Lung (tissue), 12 donors: ENCODE data around the gene SETX. TPM values are rescaled to one million over a fixed set of nuclear protein-coding genes. Genes with fewer than 3 reads are reported as not detected.
A peak's percentile ranks its signal among the peaks of the same experiment; 100 is the strongest.

ENCODE experiments used
- ATAC-seq: fragments of 200-7000 bp; cut with Tn5 transposase; one replicate; pipeline ENCODE4 v1.9.1; 2020; ENCODE audit warnings: moderate number of reproducible peaks; ENCODE audit not compliant: insufficient read depth, low FRiP score
- DNase-seq, 3 donors: peaks; one replicate each; pipeline ENCODE4 v3.0.0-alpha.2; 2013 to 2017
- H3K27ac ChIP-seq, 2 donors: one replicate each; pipeline ENCODE4 v1.5.1; 2013; ENCODE audit warnings: mild to moderate bottlenecking in 2 of 2, moderate library complexity in 2 of 2, control low read depth in 1 of 2, inconsistent platforms in 1 of 2, low read depth in 1 of 2, low read length in 1 of 2
- H3K27me3 ChIP-seq, 3 donors: one replicate each; pipeline ENCODE4 v1.5.1; 2013; ENCODE audit warnings: low read length in 2 of 3; ENCODE audit not compliant: control insufficient read depth in 3 of 3, insufficient read depth in 3 of 3
- H3K36me3 ChIP-seq, 4 donors: one replicate each; pipeline ENCODE4 v1.5.1; 2013; ENCODE audit warnings: low read length in 4 of 4, mild to moderate bottlenecking in 1 of 4, moderate library complexity in 1 of 4; ENCODE audit not compliant: control insufficient read depth in 4 of 4, insufficient read depth in 4 of 4
- H3K4me1 ChIP-seq, 5 donors: one replicate each; pipeline ENCODE4 v1.5.1; 2013; ENCODE audit warnings: low read length in 5 of 5, mild to moderate bottlenecking in 2 of 5, moderate library complexity in 1 of 5; ENCODE audit not compliant: control insufficient read depth in 5 of 5, insufficient read depth in 5 of 5
- H3K4me3 ChIP-seq: one replicate; pipeline ENCODE4 v1.5.1; 2013; ENCODE audit warnings: mild to moderate bottlenecking, control low read depth, moderate library complexity
- H3K9ac ChIP-seq, 2 donors: one replicate each; pipeline ENCODE4 v1.5.1; 2013; ENCODE audit warnings: low read length in 2 of 2, control low read depth in 1 of 2; ENCODE audit not compliant: insufficient read depth in 1 of 2
- H3K9me3 ChIP-seq, 4 donors: one replicate each; pipeline ENCODE4 v1.5.1; 2013; ENCODE audit warnings: low read length in 3 of 4, mild to moderate bottlenecking in 1 of 4, moderate library complexity in 1 of 4; ENCODE audit not compliant: control insufficient read depth in 4 of 4, insufficient read depth in 3 of 4
- WGBS, 2 donors: extraction: QIAGEN DNeasy Blood & Tissue Kit; methylation state at CpG; one replicate each; pipeline ENCODE4 v1.1.7; 2013; 5-methylcytosine and 5-hydroxymethylcytosine counted together
- polyA plus RNA-seq, 2 donors: library from polyadenylated mRNA; stranded (reverse); fragments of 200-250 nt; gene quantifications; one replicate each; pipeline ENCODE4 v1.2.1, GENCODE V29; 2013
- total RNA-seq, 2 donors: library from RNA; depleted of rRNA in 1 of 2; stranded (reverse); fragments of >200 nt in 1 of 2; gene quantifications; one replicate each; pipeline ENCODE4 v1.2.1, GENCODE V29; 2014 to 2021
- TF ChIP-seq, protein P1 (sequence below): IDR thresholded peaks from 2 replicates; pipeline ENCODE4 v1.5.1; 2012; ENCODE audit warnings: mild to moderate bottlenecking; ENCODE audit errors: control extremely low read depth, extremely low read depth
- donor health status: control.
- donor health status: control.
- donor health status: Bipolar disorder and iron deficiency.
- donor health status: healthy.
- donor health status: DM: yes; HTN: yes; CAD: no.

The SETX gene
- total and polyA plus RNA-seq, 4 donors: 14.6 to 90.0 (median 34.2) TPM

DNA sequence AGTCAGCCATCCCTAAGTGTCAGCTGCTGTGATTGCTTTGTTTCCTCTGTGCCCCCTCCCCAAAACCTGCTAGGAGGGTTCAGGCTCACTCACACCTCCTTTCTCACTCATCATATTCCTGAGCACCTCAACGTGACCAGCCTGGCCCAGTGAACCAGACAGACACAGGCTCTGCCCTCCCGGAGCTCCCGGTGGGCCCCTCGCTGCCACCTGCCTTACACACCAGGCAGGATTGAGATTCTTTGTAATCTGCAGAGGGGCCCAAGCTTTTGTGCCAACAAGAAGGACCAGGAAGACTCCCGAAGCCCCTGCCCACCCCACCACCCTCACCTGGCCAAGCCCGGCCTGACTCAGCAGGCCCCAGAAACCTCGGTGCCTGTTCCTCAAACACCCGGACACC is 105.1 kb downstream of the SETX start:
- Histone ChIP-seq H3K27me3 (peaks cover 0 to 3% (median 0%) of the 10 kb centered on the region in 3 donors), H3K36me3 (no peaks in the 10 kb centered on the region), H3K9me3 (no peaks in the 10 kb centered on the region), H3K9ac (no peak overlapping the region), H3K27ac (no peak overlapping the region), H3K4me1 (peaks cover 0 to 16% (median 0%) of the 10 kb centered on the region in 5 donors), H3K4me3 (no peak overlapping the region)
- DNase-seq (no peak), ATAC-seq (no peak)
- TF ChIP-seq, protein P1, sequence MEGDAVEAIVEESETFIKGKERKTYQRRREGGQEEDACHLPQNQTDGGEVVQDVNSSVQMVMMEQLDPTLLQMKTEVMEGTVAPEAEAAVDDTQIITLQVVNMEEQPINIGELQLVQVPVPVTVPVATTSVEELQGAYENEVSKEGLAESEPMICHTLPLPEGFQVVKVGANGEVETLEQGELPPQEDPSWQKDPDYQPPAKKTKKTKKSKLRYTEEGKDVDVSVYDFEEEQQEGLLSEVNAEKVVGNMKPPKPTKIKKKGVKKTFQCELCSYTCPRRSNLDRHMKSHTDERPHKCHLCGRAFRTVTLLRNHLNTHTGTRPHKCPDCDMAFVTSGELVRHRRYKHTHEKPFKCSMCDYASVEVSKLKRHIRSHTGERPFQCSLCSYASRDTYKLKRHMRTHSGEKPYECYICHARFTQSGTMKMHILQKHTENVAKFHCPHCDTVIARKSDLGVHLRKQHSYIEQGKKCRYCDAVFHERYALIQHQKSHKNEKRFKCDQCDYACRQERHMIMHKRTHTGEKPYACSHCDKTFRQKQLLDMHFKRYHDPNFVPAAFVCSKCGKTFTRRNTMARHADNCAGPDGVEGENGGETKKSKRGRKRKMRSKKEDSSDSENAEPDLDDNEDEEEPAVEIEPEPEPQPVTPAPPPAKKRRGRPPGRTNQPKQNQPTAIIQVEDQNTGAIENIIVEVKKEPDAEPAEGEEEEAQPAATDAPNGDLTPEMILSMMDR: no peak
- 83 to 84% methylated on average over 8 of the region's 8 CpGs for WGBS, 2 donors

DNA sequence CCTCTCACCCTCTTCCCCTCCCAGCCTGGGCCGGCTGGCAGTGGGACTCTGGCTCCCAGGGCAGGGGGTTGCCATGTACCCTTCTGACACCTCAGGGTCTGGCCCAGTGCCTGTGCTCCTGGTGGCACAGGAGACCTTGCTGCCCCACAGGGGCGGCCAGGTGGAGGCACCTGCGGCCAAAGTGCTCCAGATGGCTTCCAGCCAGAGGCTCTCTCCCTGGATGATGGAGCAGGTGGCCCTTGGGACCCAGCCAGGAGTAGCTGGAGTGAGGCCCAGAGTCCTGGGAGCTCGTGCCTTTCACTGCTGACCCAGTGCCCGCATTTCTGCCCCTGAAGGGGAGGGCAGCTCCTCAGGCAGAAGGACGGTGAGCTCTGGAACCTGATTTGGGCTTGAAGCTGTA is 105.7 kb downstream of the SETX start:
- TF ChIP-seq, protein P1: no peak
- H3K9me3 ChIP-seq: no peaks in the 10 kb centered on the region
- H3K9ac ChIP-seq: no peak overlapping the region
- H3K36me3 ChIP-seq: no peaks in the 10 kb centered on the region
- ATAC-seq (peak; percentile 29), DNase-seq (no peak)
- H3K4me3 ChIP-seq: no peak overlapping the region
- H3K27me3 ChIP-seq: peaks cover 0 to 3% (median 0%) of the 10 kb centered on the region in 3 donors
- no peak overlapping the region for H3K27ac ChIP-seq
- WGBS, 2 donors: 66 to 80% methylated on average over 6 of the region's 6 CpGs
- H3K4me1 ChIP-seq: peaks cover 0 to 17% (median 0%) of the 10 kb centered on the region in 5 donors

DNA sequence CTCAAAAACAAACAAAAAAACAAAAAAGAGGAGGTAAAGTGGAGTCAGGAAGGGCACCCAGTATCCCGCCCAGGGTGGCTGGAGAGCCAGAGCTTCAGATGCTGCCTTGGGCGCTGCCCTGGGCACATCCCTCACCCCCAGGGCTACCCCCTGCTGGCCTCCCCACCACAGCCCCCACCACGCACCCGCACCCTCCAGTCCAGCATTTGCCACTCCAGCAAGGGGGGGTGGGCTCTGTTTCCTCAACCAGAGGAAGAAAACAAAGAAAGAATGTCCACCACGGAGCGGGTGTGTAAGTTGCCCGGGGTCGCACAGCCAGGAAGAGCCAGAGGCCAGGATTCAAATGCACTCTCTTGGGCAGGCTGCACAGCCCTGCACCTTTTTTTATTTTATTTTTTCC is 106.8 kb downstream of the SETX start:
- 77 to 78% methylated on average over 8 of the region's 8 CpGs for WGBS, 2 donors
- peaks cover 0 to 17% (median 0%) of the 10 kb centered on the region in 5 donors for H3K4me1 ChIP-seq
- no peak for ATAC-seq
- no peak overlapping the region for H3K9ac ChIP-seq
- H3K27me3 ChIP-seq: peaks cover 0 to 6% (median 0%) of the 10 kb centered on the region in 3 donors
- DNase-seq: no peak
- no peaks in the 10 kb centered on the region for H3K9me3 ChIP-seq
- H3K27ac ChIP-seq: no peak overlapping the region
- TF ChIP-seq, protein P1: no peak
- H3K36me3 ChIP-seq: no peaks in the 10 kb centered on the region
- H3K4me3 ChIP-seq: no peak overlapping the region

DNA sequence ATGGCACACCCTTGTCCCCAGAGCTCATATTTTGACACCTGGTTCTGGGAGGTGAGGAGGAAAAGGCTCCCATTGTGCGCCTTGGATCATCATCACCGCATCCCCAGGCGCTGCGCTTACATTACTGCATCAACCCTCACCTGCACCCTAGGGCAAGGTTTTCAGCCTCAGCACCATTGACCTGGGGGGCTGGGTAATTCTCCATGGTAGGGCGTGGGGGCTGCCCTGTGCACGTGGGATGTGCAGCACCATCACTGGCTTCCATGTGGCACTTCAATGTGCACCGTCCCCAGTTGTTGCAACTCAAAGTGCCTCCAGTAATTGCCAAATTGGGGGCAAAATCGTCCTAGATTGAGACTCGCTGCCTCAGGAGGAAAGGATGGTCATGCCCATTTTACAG is 109.3 kb downstream of the SETX start:
- H3K27ac ChIP-seq: no peak overlapping the region
- no peak overlapping the region for H3K9ac ChIP-seq
- ATAC-seq: no peak
- no peaks in the 10 kb centered on the region for H3K36me3 ChIP-seq
- H3K27me3 ChIP-seq: peaks cover 0 to 6% (median 0%) of the 10 kb centered on the region in 3 donors
- no peaks in the 10 kb centered on the region for H3K9me3 ChIP-seq
- H3K4me3 ChIP-seq: no peak overlapping the region
- H3K4me1 ChIP-seq: peaks cover 0 to 27% (median 7%) of the 10 kb centered on the region in 5 donors
- TF ChIP-seq, protein P1: no peak
- no peak for DNase-seq
- 91 to 92% methylated on average over 9 of the region's 9 CpGs for WGBS, 2 donors
